ENCODE measurements around the gene KRTAP2-3. TPM values are rescaled to one million over a fixed set of nuclear protein-coding genes. Genes with fewer than 3 reads are reported as not detected.
"Not testable (repeated sequence)": the region's sequence is repeated elsewhere in the genome, so short reads cannot be mapped to it uniquely, and the experiment has no call there.

The KRTAP2-3 gene, protein sequence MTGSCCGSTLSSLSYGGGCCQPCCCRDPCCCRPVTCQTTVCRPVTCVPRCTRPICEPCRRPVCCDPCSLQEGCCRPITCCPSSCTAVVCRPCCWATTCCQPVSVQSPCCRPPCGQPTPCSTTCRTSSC
- total RNA-seq, result not detected

DNA sequence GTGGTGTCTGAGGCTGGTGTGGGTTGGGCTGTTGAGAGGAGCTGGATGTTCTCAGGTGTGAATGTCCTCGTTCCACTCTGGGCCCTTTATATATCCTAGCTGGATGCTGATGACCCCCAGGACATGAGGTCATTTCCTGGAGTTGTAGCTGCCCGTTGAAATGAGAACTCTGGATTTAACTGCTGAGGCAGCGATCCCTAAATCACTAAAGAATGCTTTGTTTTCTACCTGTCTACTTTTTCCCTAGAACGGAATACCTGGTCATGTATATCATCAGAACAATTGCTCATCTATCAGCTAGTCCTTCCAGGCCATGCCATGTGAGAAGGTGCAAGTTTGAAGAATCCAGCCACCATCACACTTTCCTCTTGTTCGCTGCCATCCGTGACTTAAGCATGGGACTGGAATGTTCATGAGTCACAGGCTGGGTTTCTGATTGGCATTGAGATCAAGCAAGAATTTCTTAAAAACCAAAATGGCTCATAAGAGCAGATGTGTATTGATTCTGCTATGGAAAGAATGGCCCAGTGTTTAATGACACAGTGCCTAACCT is at the start of gene KRTAP2-3:
Gene KRTAP2-3 (minus strand): TSS at position 63 of the 553 bp plus-strand sequence. CDS start 64 bp downstream, outside the sequence.
- ChIA-PET CTCF (no interaction called here), POLR2A (interaction anchor here (1.0 kb wide), 1 partner anchor 41 kb away, joined by 3 read pairs; no protein-coding TSS in a partner anchor)
- Mint-ChIP-seq H3K36me3 (ENCODE audit: low read depth) (no peaks in the 10 kb centered on the region), H3K27ac (no peak within 1 kb of the TSS), H3K4me1 (ENCODE audit: low read depth) (no peaks in the 10 kb centered on the region), H3K27me3 (peaks cover 32% of the 10 kb centered on the region), H3K9me3 (no peaks in the 10 kb centered on the region), H3K4me3 (no peak within 1 kb of the TSS)
- no peak for ATAC-seq
- no peak for DNase-seq
- intact Hi-C loops (cut with micrococcal nuclease), result no loop called here
- TF ChIP-seq, protein P1, sequence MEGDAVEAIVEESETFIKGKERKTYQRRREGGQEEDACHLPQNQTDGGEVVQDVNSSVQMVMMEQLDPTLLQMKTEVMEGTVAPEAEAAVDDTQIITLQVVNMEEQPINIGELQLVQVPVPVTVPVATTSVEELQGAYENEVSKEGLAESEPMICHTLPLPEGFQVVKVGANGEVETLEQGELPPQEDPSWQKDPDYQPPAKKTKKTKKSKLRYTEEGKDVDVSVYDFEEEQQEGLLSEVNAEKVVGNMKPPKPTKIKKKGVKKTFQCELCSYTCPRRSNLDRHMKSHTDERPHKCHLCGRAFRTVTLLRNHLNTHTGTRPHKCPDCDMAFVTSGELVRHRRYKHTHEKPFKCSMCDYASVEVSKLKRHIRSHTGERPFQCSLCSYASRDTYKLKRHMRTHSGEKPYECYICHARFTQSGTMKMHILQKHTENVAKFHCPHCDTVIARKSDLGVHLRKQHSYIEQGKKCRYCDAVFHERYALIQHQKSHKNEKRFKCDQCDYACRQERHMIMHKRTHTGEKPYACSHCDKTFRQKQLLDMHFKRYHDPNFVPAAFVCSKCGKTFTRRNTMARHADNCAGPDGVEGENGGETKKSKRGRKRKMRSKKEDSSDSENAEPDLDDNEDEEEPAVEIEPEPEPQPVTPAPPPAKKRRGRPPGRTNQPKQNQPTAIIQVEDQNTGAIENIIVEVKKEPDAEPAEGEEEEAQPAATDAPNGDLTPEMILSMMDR (IDR thresholded peaks at IDR 0.05), result no peak

DNA sequence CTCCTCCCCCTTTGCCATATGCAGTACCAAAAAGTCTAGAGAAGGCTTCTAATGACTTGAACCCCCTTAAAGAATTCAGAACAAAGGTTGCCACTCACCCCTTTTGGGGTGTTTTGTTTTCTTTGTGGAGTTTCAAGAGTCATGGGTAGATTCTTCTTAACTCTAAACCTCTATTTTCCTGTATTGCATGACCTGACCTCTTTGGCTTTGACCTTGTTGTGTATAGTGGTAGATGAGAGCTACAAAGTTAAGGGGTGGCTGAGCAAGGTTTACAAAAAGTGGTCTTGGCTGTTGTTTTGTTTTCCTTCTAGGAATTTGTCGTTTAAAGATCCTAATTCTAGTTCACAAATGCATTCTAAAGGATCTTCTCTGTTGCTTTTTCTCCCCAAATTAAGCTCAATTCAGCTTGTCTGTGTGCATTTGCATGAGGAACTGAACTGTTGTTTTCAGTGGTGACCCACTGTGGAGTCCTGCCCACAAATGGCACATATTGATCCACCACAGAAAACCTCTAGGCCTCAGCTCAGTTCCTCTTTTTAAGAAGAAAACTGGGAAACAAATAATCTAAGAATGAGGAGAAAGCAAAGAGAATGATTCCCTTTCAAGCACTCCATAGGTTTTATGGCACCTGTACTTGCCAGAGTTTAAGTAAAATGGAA is 48.9 kb upstream of the KRTAP2-3 start:
- POLR2A ChIA-PET, H3K4me3 Mint-ChIP-seq: not testable (repeated sequence)

DNA sequence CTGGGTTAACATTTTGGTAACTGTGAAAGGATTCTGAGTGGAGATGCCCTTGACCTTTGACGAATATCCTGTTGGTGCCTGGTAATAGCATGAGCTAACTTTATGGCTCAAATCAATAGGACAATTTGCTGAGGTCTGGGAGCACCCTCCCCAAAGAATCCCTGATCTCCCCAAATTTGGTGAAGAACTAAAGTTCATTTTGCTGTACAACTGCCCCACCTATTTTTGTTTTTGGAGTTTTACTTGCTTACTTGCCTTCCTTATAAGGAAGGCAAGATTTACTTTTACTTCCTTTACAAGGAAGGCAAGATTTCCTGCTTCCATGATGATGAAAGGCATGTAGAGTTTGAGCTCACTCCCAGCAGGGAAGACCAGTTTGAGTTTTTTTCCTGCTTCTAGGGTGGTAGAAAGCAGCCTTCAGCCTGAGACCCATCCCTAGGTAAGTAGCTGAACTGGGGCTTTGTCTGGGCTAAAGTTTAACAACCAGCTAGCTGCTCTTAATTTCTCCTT is 48.1 kb upstream of the KRTAP2-3 start:
- no peak for ATAC-seq
- Mint-ChIP-seq H3K4me1 (ENCODE audit: low read depth) (peaks cover 8% of the 10 kb centered on the region), H3K36me3 (ENCODE audit: low read depth) (no peaks in the 10 kb centered on the region), H3K27me3 (peaks cover 3% of the 10 kb centered on the region), H3K27ac (no peak overlapping the region), H3K4me3 (no peak overlapping the region), H3K9me3 (no peaks in the 10 kb centered on the region)
- POLR2A ChIA-PET, result no interaction called here
- TF ChIP-seq, protein P1 (IDR thresholded peaks at IDR 0.05), result no peak
- intact Hi-C loops (cut with micrococcal nuclease), result no loop called here
- CTCF ChIA-PET, result no interaction called here
- no peak for DNase-seq

More for the DNA sequence above, 48.9 kb upstream of the KRTAP2-3 start:
- H3K9me3 Mint-ChIP-seq; DNase-seq; H3K27me3 Mint-ChIP-seq; CTCF ChIA-PET; ATAC-seq; intact Hi-C loops (cut with micrococcal nuclease); H3K4me1 Mint-ChIP-seq (ENCODE audit: low read depth); H3K27ac Mint-ChIP-seq; H3K36me3 Mint-ChIP-seq (ENCODE audit: low read depth): not testable (repeated sequence)

DNA sequence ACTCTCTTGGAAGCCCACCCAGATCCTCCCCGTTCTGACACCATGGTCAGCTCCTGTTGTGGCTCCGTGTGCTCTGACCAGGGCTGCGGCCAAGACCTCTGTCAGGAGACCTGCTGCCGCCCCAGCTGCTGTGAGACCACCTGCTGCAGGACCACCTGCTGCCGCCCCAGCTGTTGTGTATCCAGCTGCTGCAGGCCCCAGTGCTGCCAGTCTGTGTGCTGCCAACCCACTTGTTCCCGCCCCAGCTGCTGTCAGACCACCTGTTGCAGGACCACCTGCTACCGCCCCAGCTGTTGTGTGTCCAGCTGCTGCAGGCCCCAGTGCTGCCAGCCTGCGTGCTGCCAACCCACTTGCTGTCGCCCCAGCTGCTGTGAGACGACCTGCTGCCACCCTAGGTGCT is 45.4 kb upstream of the KRTAP2-3 start, which contains the start of gene KRTAP4-9:
Gene KRTAP4-9 (plus strand): TSS at position 43 of the 400 bp plus-strand sequence. CDS start 0 bp downstream, at position 43.
- H3K4me3 Mint-ChIP-seq; H3K27me3 Mint-ChIP-seq; H3K36me3 Mint-ChIP-seq (ENCODE audit: low read depth); CTCF ChIA-PET; POLR2A ChIA-PET; DNase-seq; ATAC-seq; H3K9me3 Mint-ChIP-seq; H3K4me1 Mint-ChIP-seq (ENCODE audit: low read depth); intact Hi-C loops (cut with micrococcal nuclease); H3K27ac Mint-ChIP-seq: not testable (repeated sequence)

DNA sequence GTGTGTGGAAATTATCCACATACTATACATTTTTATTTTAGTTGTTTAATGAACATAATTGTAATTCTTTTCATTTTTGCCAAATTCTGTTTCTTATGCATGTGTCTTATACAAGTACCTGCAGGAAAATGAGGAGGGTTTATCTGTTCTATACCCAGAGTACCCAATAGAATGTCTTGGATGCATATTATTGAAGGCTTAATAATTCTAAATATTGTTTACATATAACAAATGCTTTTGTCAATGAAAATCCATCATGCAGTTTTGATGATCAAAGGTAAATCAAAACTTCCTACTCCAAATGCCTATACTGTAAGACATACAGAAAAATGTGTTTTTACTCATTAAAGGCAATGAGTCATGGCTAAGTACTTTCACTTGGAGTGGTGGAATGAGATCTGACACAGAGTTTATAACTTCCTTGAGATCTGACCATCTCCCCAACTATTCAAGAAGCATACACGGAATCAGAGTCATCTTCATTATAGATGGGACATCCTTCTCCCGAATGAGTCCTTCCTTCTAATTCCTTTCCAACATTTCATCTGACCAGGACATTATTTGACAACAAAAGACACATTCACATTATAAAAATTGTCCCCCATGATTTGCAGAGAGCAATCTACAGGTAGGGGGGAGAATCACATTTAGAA is 44.6 kb upstream of the KRTAP2-3 start:
- H3K4me3 Mint-ChIP-seq; intact Hi-C loops (cut with micrococcal nuclease); H3K27ac Mint-ChIP-seq; H3K36me3 Mint-ChIP-seq (ENCODE audit: low read depth); ATAC-seq; CTCF ChIA-PET; POLR2A ChIA-PET; DNase-seq; H3K9me3 Mint-ChIP-seq; H3K27me3 Mint-ChIP-seq: not testable (repeated sequence)
- H3K4me1 Mint-ChIP-seq (ENCODE audit: low read depth), result peaks cover 16% of the 10 kb centered on the region

DNA sequence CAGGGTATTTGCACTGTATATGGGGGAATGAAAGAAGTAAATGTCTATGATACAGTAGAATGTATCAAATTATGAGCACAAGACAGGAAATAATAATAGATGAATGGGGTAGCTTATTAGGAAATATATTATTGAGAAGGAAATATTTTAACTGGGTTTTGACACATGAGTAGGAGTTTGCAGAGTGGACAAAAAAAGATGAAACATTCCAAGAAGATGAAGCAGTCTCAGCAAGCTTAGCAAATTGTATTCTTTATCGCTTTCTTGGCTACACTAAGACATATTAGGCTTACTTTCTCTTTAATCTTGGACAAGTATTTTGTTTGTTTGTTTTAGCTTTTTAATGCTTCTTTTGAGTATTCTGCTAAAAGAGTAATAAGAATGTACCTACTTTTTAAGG is 44.0 kb upstream of the KRTAP2-3 start:
- DNase-seq, result no peak
- TF ChIP-seq, protein P1 (IDR thresholded peaks at IDR 0.05), result no peak
- Mint-ChIP-seq H3K27me3 (peaks cover 4% of the 10 kb centered on the region), H3K27ac (no peak overlapping the region), H3K4me1 (ENCODE audit: low read depth) (peaks cover 15% of the 10 kb centered on the region), H3K9me3 (no peaks in the 10 kb centered on the region), H3K4me3 (no peak overlapping the region), H3K36me3 (ENCODE audit: low read depth) (no peaks in the 10 kb centered on the region)
- no peak for ATAC-seq
- CTCF ChIA-PET, result no interaction called here
- intact Hi-C loops (cut with micrococcal nuclease), result no loop called here
- POLR2A ChIA-PET, result no interaction called here

All from activated CD8-positive, alpha-beta T cell treated with anti-CD3 and anti-CD28 coated beads for 36 hours (primary cell).